Bronchus fibroblast of lung (primary cell): ENCODE data around the gene KRTAP2-1. TPM values are rescaled to one million over a fixed set of nuclear protein-coding genes. Genes with fewer than 3 reads are reported as not detected.

Experiments used
- total RNA-seq: library from RNA; depleted of rRNA; stranded (reverse); fragments of >200 nt; gene quantifications from 2 replicates; pipeline ENCODE4 v1.2.3, GENCODE V29; 2015

Gene KRTAP2-1, protein sequence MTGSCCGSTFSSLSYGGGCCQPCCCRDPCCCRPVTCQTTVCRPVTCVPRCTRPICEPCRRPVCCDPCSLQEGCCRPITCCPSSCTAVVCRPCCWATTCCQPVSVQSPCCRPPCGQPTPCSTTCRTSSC
- not detected in 2 replicates for total RNA-seq

GRCh38 chr17:41046735-41047465 lies at the start of gene KRTAP2-1:
TSS of gene KRTAP2-1 (minus strand) at chr17:41047316. CDS start at chr17:41047267, 49 bp downstream.

GRCh38 chr17:41084100-41084856 lies 37.2 kb upstream of the KRTAP2-1 start, which contains the start of gene KRTAP4-7:
TSS of gene KRTAP4-7 (plus strand) at chr17:41084150. CDS start at chr17:41084207, 57 bp downstream.

DNA sequence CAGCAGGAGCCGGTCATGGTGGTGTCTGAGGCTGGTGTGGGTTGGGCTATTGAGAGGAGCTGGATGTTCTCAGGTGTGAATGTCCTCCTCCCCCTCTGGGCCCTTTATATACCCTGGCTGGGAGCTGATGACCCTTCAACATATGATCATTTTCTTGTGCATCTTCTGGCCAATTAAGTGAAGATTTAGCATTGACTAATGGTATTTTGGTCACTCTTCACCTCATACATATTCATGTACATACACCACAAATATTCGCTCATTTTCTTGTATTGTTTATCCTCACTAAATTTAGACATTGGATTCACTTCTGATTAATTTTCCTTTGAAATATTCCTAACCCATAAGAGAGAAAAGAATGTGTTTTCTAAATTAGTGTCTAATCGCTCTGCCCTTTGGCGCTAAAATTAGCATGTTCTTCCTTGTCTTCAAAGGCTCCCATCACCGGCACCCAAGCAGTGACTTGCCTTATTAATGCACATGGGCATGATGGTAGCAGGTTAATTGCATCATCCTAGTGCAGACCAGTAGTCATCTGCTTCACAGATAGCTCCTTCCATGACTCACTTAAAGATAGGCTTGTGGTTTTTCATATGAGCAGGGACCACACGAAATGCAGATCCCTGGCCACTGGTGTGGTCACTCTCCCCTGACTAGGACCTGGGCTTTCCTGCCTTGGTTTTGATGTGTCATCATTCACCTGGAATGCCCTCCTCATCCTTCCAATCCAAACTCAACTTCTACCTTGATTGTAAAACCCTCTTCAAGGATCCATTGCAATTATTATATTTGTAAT lies 18.9 kb upstream of the KRTAP2-1 start, which contains the start of gene KRTAP2-4:
Gene KRTAP2-4, minus strand, starts transcription at position 51 of the 796 bp plus-strand sequence. Its CDS starts 34 bp downstream, at position 17.

GRCh38 chr17:41060052-41060604 lies 13.0 kb upstream of the KRTAP2-1 start, which contains the start of gene KRTAP2-3:
TSS of gene KRTAP2-3 (minus strand) at chr17:41060114. CDS start at chr17:41060050, 64 bp downstream.

GRCh38 chr17:41055130-41055529 lies 8.0 kb upstream of the KRTAP2-1 start, which contains the start of gene KRTAP2-2:
TSS of gene KRTAP2-2 (minus strand) at chr17:41055230. CDS start at chr17:41055211, 19 bp downstream.

GRCh38 chr17:41040783-41041571 lies 6.1 kb downstream of the KRTAP2-1 start, which contains the start of gene KRTAP1-1:
TSS of gene KRTAP1-1 (minus strand) at chr17:41041450. CDS start at chr17:41041397, 53 bp downstream.

DNA sequence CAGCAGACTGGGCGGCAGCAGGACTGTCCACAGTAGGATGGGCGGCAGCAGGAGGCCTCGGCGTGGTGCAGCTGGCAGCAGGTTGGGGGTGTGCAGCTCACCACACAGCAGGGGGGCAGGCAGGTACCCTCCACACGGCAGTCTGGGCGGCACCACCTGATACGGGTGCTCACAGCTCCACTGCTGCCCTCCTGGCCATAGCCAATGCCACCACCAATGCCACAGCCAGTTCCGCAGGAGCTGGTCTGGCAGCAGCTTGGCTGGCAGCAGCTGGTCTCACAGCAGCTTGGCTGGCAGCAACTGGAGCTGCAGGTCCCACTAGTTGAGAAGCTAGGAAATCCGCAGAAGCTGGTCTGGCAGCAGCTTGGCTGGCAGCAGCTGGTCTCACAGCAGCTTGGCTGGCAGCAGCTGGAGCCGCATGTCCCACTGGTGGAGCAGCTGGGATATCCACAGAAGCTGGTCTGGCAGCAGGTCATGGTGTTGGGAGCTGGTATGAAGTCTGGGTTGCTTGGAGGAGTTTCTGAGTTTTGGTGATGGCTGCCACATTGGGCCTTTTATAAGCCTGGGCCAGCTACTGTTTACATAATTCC lies 12.7 kb downstream of the KRTAP2-1 start, which contains the start of gene KRTAP1-3:
Gene KRTAP1-3, minus strand, starts transcription at position 529 of the 590 bp plus-strand sequence. Its CDS starts 53 bp downstream, at position 476.

GRCh38 chr17:41029633-41030245 lies 17.4 kb downstream of the KRTAP2-1 start, which contains the start of gene KRTAP1-4:
TSS of gene KRTAP1-4 (minus strand) at chr17:41030195. CDS start at chr17:41030078, 117 bp downstream.

DNA sequence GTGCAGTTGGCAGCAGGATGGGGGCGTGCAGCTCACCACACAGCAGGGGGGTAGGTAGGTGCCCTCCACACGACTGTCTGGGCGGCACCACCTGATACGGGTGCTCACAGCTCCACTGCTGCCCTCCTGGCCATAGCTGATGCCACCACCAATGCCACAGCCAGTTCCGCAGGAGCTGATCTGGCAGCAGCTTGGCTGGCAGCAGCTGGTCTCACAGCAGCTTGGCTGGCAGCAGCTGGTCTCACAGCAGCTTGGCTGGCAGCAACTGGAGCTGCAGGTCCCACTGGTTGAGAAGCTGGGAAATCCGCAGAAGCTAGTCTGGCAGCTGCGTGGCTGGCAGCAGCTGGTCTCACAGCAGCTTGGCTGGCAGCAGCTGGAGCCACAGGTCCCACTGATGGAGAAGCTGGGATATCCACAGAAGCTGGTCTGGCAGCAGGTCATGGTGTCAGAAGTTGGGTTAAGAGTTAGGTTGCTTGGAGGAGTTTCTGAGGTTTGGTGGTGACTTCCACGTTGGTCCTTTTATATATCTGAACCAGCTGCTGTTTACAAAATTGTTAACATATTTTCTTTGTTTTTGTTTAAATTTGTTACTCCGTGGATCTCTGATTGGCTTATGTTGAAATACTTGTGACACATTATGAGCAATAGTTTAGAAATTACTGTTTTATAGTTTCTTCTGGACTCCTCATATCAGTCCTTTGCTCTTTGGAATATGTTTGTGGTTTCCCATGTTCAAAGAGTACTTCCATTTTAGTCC lies 20.2 kb downstream of the KRTAP2-1 start, which contains the start of gene KRTAP1-5:
Gene KRTAP1-5, minus strand, starts transcription at position 494 of the 757 bp plus-strand sequence. Its CDS starts 53 bp downstream, at position 441.

GRCh38 chr17:41008811-41009210 lies 38.3 kb downstream of the KRTAP2-1 start, which contains the start of gene KRTAP3-1:
TSS of gene KRTAP3-1 (minus strand) at chr17:41009128. CDS start at chr17:41009074, 54 bp downstream.

GRCh38 chr17:40999563-40999962 lies 47.6 kb downstream of the KRTAP2-1 start, which contains the start of gene KRTAP3-2:
TSS of gene KRTAP3-2 (minus strand) at chr17:40999906. CDS start at chr17:40999853, 53 bp downstream.

Other genes starting within 250 kb of the KRTAP2-1 start
- not detected in 2 replicates for gene KRT28, start 247.4 kb downstream of the KRTAP2-1 start, total RNA-seq
- 18.7 and 22.6 TPM in 2 replicates for gene KRT10, start 224.7 kb downstream of the KRTAP2-1 start, total RNA-seq
- gene KRT12, start 180.1 kb downstream of the KRTAP2-1 start, total RNA-seq, result not detected in 2 replicates
- gene KRT20, start 162.1 kb downstream of the KRTAP2-1 start, total RNA-seq, result not detected in 2 replicates
- gene KRT23, start 109.7 kb downstream of the KRTAP2-1 start, total RNA-seq, result under 0.01 TPM in 1 of 2 replicates, not detected in the other
- not detected in 2 replicates for gene KRT39, start 80.4 kb downstream of the KRTAP2-1 start, total RNA-seq
- not detected in 2 replicates for gene KRT40, start 63.0 kb downstream of the KRTAP2-1 start, total RNA-seq
- not detected in 2 replicates for gene KRTAP3-3, start 53.2 kb downstream of the KRTAP2-1 start, total RNA-seq
- not detected in 2 replicates for gene KRTAP3-2, start 47.4 kb downstream of the KRTAP2-1 start, total RNA-seq
- gene KRTAP3-1, start 38.2 kb downstream of the KRTAP2-1 start, total RNA-seq, result not detected in 2 replicates
- gene KRTAP1-5, start 20.1 kb downstream of the KRTAP2-1 start, total RNA-seq, result 0.50 and 0.59 TPM in 2 replicates
- gene KRTAP1-4, start 17.1 kb downstream of the KRTAP2-1 start, total RNA-seq, result not detected in 2 replicates
- not detected in 2 replicates for gene KRTAP1-3, start 12.4 kb downstream of the KRTAP2-1 start, total RNA-seq
- gene KRTAP1-1, start 5.9 kb downstream of the KRTAP2-1 start, total RNA-seq, result not detected in 2 replicates
- gene KRTAP2-2, start 7.9 kb upstream of the KRTAP2-1 start, total RNA-seq, result not detected in 2 replicates
- gene KRTAP2-3, start 12.8 kb upstream of the KRTAP2-1 start, total RNA-seq, result not detected in 2 replicates
- not detected in 2 replicates for gene KRTAP2-4, start 18.6 kb upstream of the KRTAP2-1 start, total RNA-seq
- gene KRTAP4-7, start 36.8 kb upstream of the KRTAP2-1 start, total RNA-seq, result not detected in 2 replicates
- gene KRTAP4-8, start 50.8 kb upstream of the KRTAP2-1 start, total RNA-seq, result not detected in 2 replicates
- gene KRTAP4-16, start 54.9 kb upstream of the KRTAP2-1 start, total RNA-seq, result not detected in 2 replicates
- not detected in 2 replicates for gene KRTAP4-9, start 58.1 kb upstream of the KRTAP2-1 start, total RNA-seq
- not detected in 2 replicates for gene KRTAP4-11, start 71.1 kb upstream of the KRTAP2-1 start, total RNA-seq
- not detected in 2 replicates for gene KRTAP4-12, start 76.9 kb upstream of the KRTAP2-1 start, total RNA-seq
- gene KRTAP4-6, start 93.2 kb upstream of the KRTAP2-1 start, total RNA-seq, result not detected in 2 replicates
- gene KRTAP4-5, start 102.5 kb upstream of the KRTAP2-1 start, total RNA-seq, result not detected in 2 replicates
- gene KRTAP4-4, start 113.4 kb upstream of the KRTAP2-1 start, total RNA-seq, result not detected in 2 replicates
- not detected in 2 replicates for gene KRTAP4-3, start 120.9 kb upstream of the KRTAP2-1 start, total RNA-seq
- not detected in 2 replicates for gene KRTAP4-2, start 130.9 kb upstream of the KRTAP2-1 start, total RNA-seq
- gene KRTAP4-1, start 137.6 kb upstream of the KRTAP2-1 start, total RNA-seq, result not detected in 2 replicates
- not detected in 2 replicates for gene KRTAP9-1, start 142.6 kb upstream of the KRTAP2-1 start, total RNA-seq
- gene KRTAP9-2, start 179.3 kb upstream of the KRTAP2-1 start, total RNA-seq, result not detected in 2 replicates
- gene KRTAP9-3, start 185.1 kb upstream of the KRTAP2-1 start, total RNA-seq, result not detected in 2 replicates
- gene KRTAP9-8, start 190.7 kb upstream of the KRTAP2-1 start, total RNA-seq, result not detected in 2 replicates
- gene KRTAP9-4, start 202.4 kb upstream of the KRTAP2-1 start, total RNA-seq, result not detected in 2 replicates
- gene KRTAP9-9, start 208.1 kb upstream of the KRTAP2-1 start, total RNA-seq, result not detected in 2 replicates
- gene KRTAP9-6, start 218.1 kb upstream of the KRTAP2-1 start, total RNA-seq, result not detected in 2 replicates
- not detected in 2 replicates for gene KRTAP9-7, start 228.4 kb upstream of the KRTAP2-1 start, total RNA-seq